Hematopoietic multipotent progenitor cell treated with erythropoietin and hydrocortisone succinate and interleukin-3 and kit ligand, for 17 days (in vitro differentiated cells): Measurements from ENCODE around the gene KCNQ2.

Experiments
- DNase-seq: peaks from one replicate; pipeline ENCODE4 v3.0.0-alpha.2; 2015; ENCODE audit warnings: low spot score

Gene KCNQ2

GRCh38 chr20:63417097-63417737 lies 55.2 kb downstream of the KCNQ2 start:
- no peak for DNase-seq

- no peak for DNase-seq
Observed at GRCh38 chr20:63416631-63417030, 55.8 kb downstream of the KCNQ2 start.

GRCh38 chr20:63415647-63416391 lies 56.6 kb downstream of the KCNQ2 start:
- DNase-seq, result no peak

- DNase-seq, result no peak
Observed at GRCh38 chr20:63414720-63415430, 57.6 kb downstream of the KCNQ2 start.

- DNase-seq, result no peak
Observed at GRCh38 chr20:63413963-63414684, 58.3 kb downstream of the KCNQ2 start.

GRCh38 chr20:63413323-63413722 lies 59.1 kb downstream of the KCNQ2 start:
- DNase-seq, result no peak

GRCh38 chr20:63412889-63413288 lies 59.6 kb downstream of the KCNQ2 start:
- DNase-seq, result no peak

- DNase-seq, result no peak
Observed at GRCh38 chr20:63411898-63412631, 60.4 kb downstream of the KCNQ2 start.

GRCh38 chr20:63411151-63411897 lies 61.1 kb downstream of the KCNQ2 start:
- DNase-seq, result no peak

GRCh38 chr20:63409834-63410435 lies 62.5 kb downstream of the KCNQ2 start:
- no peak for DNase-seq

GRCh38 chr20:63409066-63409833 lies 63.2 kb downstream of the KCNQ2 start:
- no peak for DNase-seq

GRCh38 chr20:63408684-63409046 lies 63.8 kb downstream of the KCNQ2 start:
- DNase-seq, result no peak

GRCh38 chr20:63407928-63408683 lies 64.3 kb downstream of the KCNQ2 start:
- no peak for DNase-seq

GRCh38 chr20:63406617-63407245 lies 65.7 kb downstream of the KCNQ2 start:
- DNase-seq, result no peak

GRCh38 chr20:63406011-63406410 lies 66.4 kb downstream of the KCNQ2 start:
- DNase-seq, result no peak

GRCh38 chr20:63405102-63405730 lies 67.2 kb downstream of the KCNQ2 start:
- DNase-seq, result no peak

- DNase-seq, result no peak
Observed at GRCh38 chr20:63404129-63405085, 68.0 kb downstream of the KCNQ2 start.
